GM12873 (cell line): ENCODE results near the gene AK5.

Experiments used
- CTCF ChIP-seq: IDR thresholded peaks from 2 replicates; pipeline ENCODE4 v1.5.1; 2012; ENCODE audit warnings: low read depth, mild to moderate bottlenecking, moderate library complexity, low read length, control low read depth; ENCODE audit not compliant: insufficient read depth; ENCODE audit errors: missing control alignments

Gene AK5

DNA sequence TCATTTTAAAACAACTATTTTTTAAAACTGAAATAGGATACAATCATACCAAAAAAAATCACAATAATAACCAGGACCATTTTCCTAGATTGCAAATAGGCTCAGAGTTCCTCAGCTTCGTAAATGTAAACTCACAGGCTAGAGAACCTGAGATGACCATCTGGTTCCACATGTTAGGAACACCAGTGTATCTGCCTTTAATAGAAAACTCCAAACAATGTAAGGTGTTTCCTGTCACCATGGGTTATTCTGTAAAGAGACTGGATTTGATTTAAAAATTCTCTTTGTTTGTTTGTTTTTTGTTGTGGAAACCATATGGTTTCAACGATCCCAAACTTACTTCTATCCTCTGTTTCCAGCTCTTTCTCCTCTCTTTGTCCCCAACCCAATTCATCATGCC lies 203.1 kb downstream of the AK5 start:
- no peak for TF ChIP-seq CTCF

GRCh38 chr1:77487631-77488030 lies 205.8 kb downstream of the AK5 start:
- no peak for TF ChIP-seq CTCF

- TF ChIP-seq CTCF = no peak
Measured at GRCh38 chr1:77489910-77490309, 208.1 kb downstream of the AK5 start.

- TF ChIP-seq CTCF = no peak
Measured at GRCh38 chr1:77494026-77494425, 212.2 kb downstream of the AK5 start.

GRCh38 chr1:77498918-77499317 lies 217.1 kb downstream of the AK5 start:
- TF ChIP-seq CTCF = no peak

GRCh38 chr1:77499466-77499865 lies 217.6 kb downstream of the AK5 start:
- TF ChIP-seq CTCF = no peak

GRCh38 chr1:77504986-77505385 lies 223.2 kb downstream of the AK5 start:
- TF ChIP-seq CTCF = no peak
